Measurements from ENCODE around the gene CIAO2A. TPM values are rescaled to one million over a fixed set of nuclear protein-coding genes. Genes with fewer than 3 reads are reported as not detected.

CIAO2A gene
- total and polyA plus RNA-seq, 4 donors: 23.2 to 81.9 (median 25.8) TPM

DNA sequence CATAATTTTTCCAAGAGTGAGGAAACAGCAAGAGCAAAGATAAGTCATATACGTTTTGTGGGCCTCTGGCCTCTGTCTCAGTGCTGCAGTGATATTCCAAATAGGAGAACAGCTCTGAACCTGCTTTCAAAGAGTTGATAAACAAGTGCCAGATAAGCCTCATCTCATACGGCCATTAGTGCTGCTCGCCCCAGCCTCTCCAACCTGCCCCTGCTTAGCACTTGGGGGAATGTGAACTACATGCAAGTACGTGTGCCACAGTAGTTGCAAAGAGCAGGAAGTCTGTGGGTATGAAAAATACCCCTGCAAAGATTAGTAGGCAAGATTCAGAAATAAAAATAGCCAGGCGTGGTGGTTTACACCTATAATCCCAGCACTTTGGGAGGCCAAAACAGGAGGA lies 61.3 kb downstream of the CIAO2A start:
- Histone ChIP-seq H3K4me1 (ENCODE audit: control insufficient read depth in 1 of 2, insufficient read depth in 2 of 2, low read length in 2 of 2) (no peaks in the 10 kb centered on the region), H3K36me3 (ENCODE audit: control insufficient read depth in 1 of 2, insufficient read depth in 2 of 2, low read length in 1 of 2) (no peaks in the 10 kb centered on the region), H3K4me3 (ENCODE audit: low read length in 2 of 2) (no peak overlapping the region), H3K27me3 (ENCODE audit: control insufficient read depth in 1 of 2, insufficient read depth in 2 of 2, low read length in 1 of 2) (no peaks in the 10 kb centered on the region), H3K27ac (ENCODE audit: low read depth in 1 of 2, low read length in 2 of 2) (no peak overlapping the region), H3K9me3 (ENCODE audit: control insufficient read depth, low read length) (no peaks in the 10 kb centered on the region)
- ATAC-seq (ENCODE audit: low FRiP score): no peak
- intact Hi-C loops (cut with DNase I): no loop called here
- DNase-seq: no peak
- 86 to 91% methylated on average over 5 of the region's 5 CpGs for WGBS, 2 donors

GRCh38 chr15:64030123-64030522 lies 63.5 kb downstream of the CIAO2A start:
- no peaks in the 10 kb centered on the region for H3K36me3 ChIP-seq (ENCODE audit: control insufficient read depth in 1 of 2, insufficient read depth in 2 of 2, low read length in 1 of 2)
- no peaks in the 10 kb centered on the region for H3K27me3 ChIP-seq (ENCODE audit: control insufficient read depth in 1 of 2, insufficient read depth in 2 of 2, low read length in 1 of 2)
- intact Hi-C loops (cut with DNase I): no loop called here
- H3K4me1 ChIP-seq (ENCODE audit: control insufficient read depth in 1 of 2, insufficient read depth in 2 of 2, low read length in 2 of 2): no peaks in the 10 kb centered on the region
- ATAC-seq (ENCODE audit: low FRiP score): no peak
- DNase-seq: no peak
- H3K4me3 ChIP-seq (ENCODE audit: low read length in 2 of 2): no peak overlapping the region
- WGBS, 2 donors: 96% methylated on average over 4 of the region's 4 CpGs
- H3K9me3 ChIP-seq (ENCODE audit: control insufficient read depth, low read length): no peaks in the 10 kb centered on the region
- no peak overlapping the region for H3K27ac ChIP-seq (ENCODE audit: low read depth in 1 of 2, low read length in 2 of 2)

DNA sequence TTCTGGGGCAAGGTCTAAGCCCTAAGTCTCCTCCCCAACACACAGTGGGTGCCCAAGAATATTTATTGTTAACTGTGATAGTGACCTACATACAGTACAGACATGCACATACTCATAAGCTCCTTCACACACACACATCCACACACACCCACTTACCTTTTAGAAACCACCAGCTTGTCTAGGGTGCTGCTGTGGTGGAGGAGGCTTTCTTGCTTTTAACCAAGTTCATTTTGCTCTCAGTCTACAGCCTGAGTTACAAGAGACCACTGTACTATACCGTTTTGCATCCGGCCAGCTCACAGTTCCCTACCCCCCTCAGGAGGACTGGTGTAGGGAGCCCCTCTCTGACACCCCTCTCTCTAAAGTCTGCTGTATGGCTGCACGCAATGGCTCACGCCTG lies 64.0 kb downstream of the CIAO2A start:
- Histone ChIP-seq H3K27ac (ENCODE audit: low read depth in 1 of 2, low read length in 2 of 2) (no peak overlapping the region), H3K36me3 (ENCODE audit: control insufficient read depth in 1 of 2, insufficient read depth in 2 of 2, low read length in 1 of 2) (no peaks in the 10 kb centered on the region), H3K9me3 (ENCODE audit: control insufficient read depth, low read length) (no peaks in the 10 kb centered on the region), H3K4me1 (ENCODE audit: control insufficient read depth in 1 of 2, insufficient read depth in 2 of 2, low read length in 2 of 2) (no peaks in the 10 kb centered on the region), H3K27me3 (ENCODE audit: control insufficient read depth in 1 of 2, insufficient read depth in 2 of 2, low read length in 1 of 2) (no peaks in the 10 kb centered on the region), H3K4me3 (ENCODE audit: low read length in 2 of 2) (no peak overlapping the region)
- DNase-seq (no peak), ATAC-seq (ENCODE audit: low FRiP score) (no peak)
- intact Hi-C loops (cut with DNase I): no loop called here
- 95% methylated on average over 4 of the region's 4 CpGs for WGBS, 2 donors

DNA sequence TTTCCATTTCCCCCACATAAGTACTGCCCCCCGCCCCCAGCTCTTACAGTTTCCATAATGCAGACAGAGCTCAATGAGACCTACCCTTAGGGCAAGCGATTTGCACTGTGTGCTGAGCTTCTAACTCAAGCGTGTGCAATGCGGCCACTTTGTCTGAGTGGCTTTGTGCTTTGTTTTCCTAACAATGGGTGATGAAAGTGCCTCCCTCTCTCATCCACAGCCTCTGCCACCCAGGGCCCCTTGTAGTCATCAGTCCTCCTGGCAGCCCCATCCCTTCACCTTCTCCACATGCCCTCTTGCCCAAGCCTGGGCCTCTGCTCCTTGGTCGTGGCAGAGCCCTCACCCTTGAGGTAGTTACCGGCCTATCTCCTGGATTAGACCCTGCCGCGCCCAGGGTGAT lies 64.5 kb downstream of the CIAO2A start:
- intact Hi-C loops (cut with DNase I): no loop called here
- no peak for DNase-seq
- no peak for ATAC-seq (ENCODE audit: low FRiP score)
- Histone ChIP-seq H3K27me3 (ENCODE audit: control insufficient read depth in 1 of 2, insufficient read depth in 2 of 2, low read length in 1 of 2) (no peaks in the 10 kb centered on the region), H3K27ac (ENCODE audit: low read depth in 1 of 2, low read length in 2 of 2) (no peak overlapping the region), H3K9me3 (ENCODE audit: control insufficient read depth, low read length) (no peaks in the 10 kb centered on the region), H3K4me3 (ENCODE audit: low read length in 2 of 2) (no peak overlapping the region), H3K36me3 (ENCODE audit: control insufficient read depth in 1 of 2, insufficient read depth in 2 of 2, low read length in 1 of 2) (no peaks in the 10 kb centered on the region), H3K4me1 (ENCODE audit: control insufficient read depth in 1 of 2, insufficient read depth in 2 of 2, low read length in 2 of 2) (no peaks in the 10 kb centered on the region)
- 69 to 93% methylated on average over 8 of the region's 8 CpGs for WGBS, 2 donors

DNA sequence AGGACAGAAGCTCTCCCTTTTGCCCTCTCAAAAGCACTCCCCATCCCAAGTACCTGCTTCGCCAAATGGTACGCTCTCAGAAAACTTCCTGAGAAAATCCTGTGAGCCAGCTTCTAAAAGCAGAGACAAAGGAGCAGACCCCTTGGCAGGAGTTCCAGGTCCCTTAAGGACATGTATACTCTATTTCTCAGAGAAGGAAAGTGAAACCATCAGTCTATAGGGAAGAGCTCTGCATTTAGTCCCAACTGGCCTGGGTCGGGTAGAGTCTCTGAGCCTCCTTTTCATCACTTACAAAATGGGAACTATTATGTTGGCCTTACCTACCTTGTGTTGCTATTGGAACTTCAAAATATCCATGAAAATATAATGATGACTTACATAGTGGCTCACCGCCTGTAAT lies 67.0 kb downstream of the CIAO2A start:
- no peak overlapping the region for H3K4me3 ChIP-seq (ENCODE audit: low read length in 2 of 2)
- no peak overlapping the region for H3K27ac ChIP-seq (ENCODE audit: low read depth in 1 of 2, low read length in 2 of 2)
- intact Hi-C loops (cut with DNase I): no loop called here
- H3K9me3 ChIP-seq (ENCODE audit: control insufficient read depth, low read length): no peaks in the 10 kb centered on the region
- ATAC-seq (ENCODE audit: low FRiP score) (no peak), DNase-seq (no peak)
- no peaks in the 10 kb centered on the region for H3K36me3 ChIP-seq (ENCODE audit: control insufficient read depth in 1 of 2, insufficient read depth in 2 of 2, low read length in 1 of 2)
- H3K27me3 ChIP-seq (ENCODE audit: control insufficient read depth in 1 of 2, insufficient read depth in 2 of 2, low read length in 1 of 2): no peaks in the 10 kb centered on the region
- WGBS, 2 donors: 95% methylated on average over 4 of the region's 4 CpGs
- H3K4me1 ChIP-seq (ENCODE audit: control insufficient read depth in 1 of 2, insufficient read depth in 2 of 2, low read length in 2 of 2): no peaks in the 10 kb centered on the region

GRCh38 chr15:64024172-64025050 lies 69.2 kb downstream of the CIAO2A start:
- Histone ChIP-seq H3K4me3 (ENCODE audit: low read length in 2 of 2) (no peak overlapping the region), H3K9me3 (ENCODE audit: control insufficient read depth, low read length) (no peaks in the 10 kb centered on the region), H3K27ac (ENCODE audit: low read depth in 1 of 2, low read length in 2 of 2) (no peak overlapping the region), H3K4me1 (ENCODE audit: control insufficient read depth in 1 of 2, insufficient read depth in 2 of 2, low read length in 2 of 2) (no peaks in the 10 kb centered on the region), H3K36me3 (ENCODE audit: control insufficient read depth in 1 of 2, insufficient read depth in 2 of 2, low read length in 1 of 2) (no peaks in the 10 kb centered on the region), H3K27me3 (ENCODE audit: control insufficient read depth in 1 of 2, insufficient read depth in 2 of 2, low read length in 1 of 2) (no peaks in the 10 kb centered on the region)
- ATAC-seq (ENCODE audit: low FRiP score): no peak
- no peak for DNase-seq
- intact Hi-C loops (cut with DNase I): no loop called here
- WGBS, 2 donors: 80 to 81% methylated on average over 5 of the region's 5 CpGs

- no peak for DNase-seq
- intact Hi-C loops (cut with DNase I): no loop called here
- no peaks in the 10 kb centered on the region for H3K4me1 ChIP-seq (ENCODE audit: control insufficient read depth in 1 of 2, insufficient read depth in 2 of 2, low read length in 2 of 2)
- H3K27me3 ChIP-seq (ENCODE audit: control insufficient read depth in 1 of 2, insufficient read depth in 2 of 2, low read length in 1 of 2): no peaks in the 10 kb centered on the region
- no peaks in the 10 kb centered on the region for H3K36me3 ChIP-seq (ENCODE audit: control insufficient read depth in 1 of 2, insufficient read depth in 2 of 2, low read length in 1 of 2)
- no peaks in the 10 kb centered on the region for H3K9me3 ChIP-seq (ENCODE audit: control insufficient read depth, low read length)
- ATAC-seq (ENCODE audit: low FRiP score): no peak
- no peak overlapping the region for H3K27ac ChIP-seq (ENCODE audit: low read depth in 1 of 2, low read length in 2 of 2)
- no peak overlapping the region for H3K4me3 ChIP-seq (ENCODE audit: low read length in 2 of 2)
- WGBS, 2 donors: 65% methylated on average over 1 of the region's 1 CpG
These were observed 70.4 kb downstream of the CIAO2A start for GRCh38 chr15:64023220-64023619.

DNA sequence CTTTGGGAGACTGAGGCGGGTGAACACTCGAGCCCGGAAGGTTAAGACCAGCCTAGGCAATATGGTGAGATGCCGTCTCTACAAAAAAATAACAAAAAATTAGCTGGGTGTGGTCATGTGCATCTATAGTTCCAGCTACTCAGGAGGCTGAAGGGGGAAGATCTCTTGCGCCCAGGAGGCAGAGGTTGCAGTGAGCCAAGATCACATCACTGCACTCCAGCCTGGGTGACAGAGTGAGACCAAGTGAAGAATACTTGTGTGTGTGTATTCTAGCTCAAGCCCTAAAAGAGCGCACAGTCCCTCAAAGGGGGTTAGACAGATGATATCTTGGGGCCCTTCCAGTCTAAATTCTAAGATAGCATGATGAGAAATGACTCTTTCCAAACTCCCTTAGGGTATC lies 71.1 kb downstream of the CIAO2A start:
- no peaks in the 10 kb centered on the region for H3K9me3 ChIP-seq (ENCODE audit: control insufficient read depth, low read length)
- DNase-seq: no peak
- no peak overlapping the region for H3K27ac ChIP-seq (ENCODE audit: low read depth in 1 of 2, low read length in 2 of 2)
- H3K36me3 ChIP-seq (ENCODE audit: control insufficient read depth in 1 of 2, insufficient read depth in 2 of 2, low read length in 1 of 2): no peaks in the 10 kb centered on the region
- no peaks in the 10 kb centered on the region for H3K27me3 ChIP-seq (ENCODE audit: control insufficient read depth in 1 of 2, insufficient read depth in 2 of 2, low read length in 1 of 2)
- no peak for ATAC-seq (ENCODE audit: low FRiP score)
- intact Hi-C loops (cut with DNase I): no loop called here
- WGBS, 2 donors: 93 to 94% methylated on average over 6 of the region's 6 CpGs
- peaks cover 0 to under 1% of the 10 kb centered on the region in 2 donors for H3K4me1 ChIP-seq (ENCODE audit: control insufficient read depth in 1 of 2, insufficient read depth in 2 of 2, low read length in 2 of 2)
- no peak overlapping the region for H3K4me3 ChIP-seq (ENCODE audit: low read length in 2 of 2)
